ENCODE results near the gene FKBP4. TPM values are rescaled to one million over a fixed set of nuclear protein-coding genes. Genes with fewer than 3 reads are reported as not detected.

The FKBP4 gene
- total RNA-seq, 1 donor from 2014 or later, result 94.7 TPM

GRCh38 chr12:2803635-2804392 lies 9.0 kb downstream of the FKBP4 start:
- peaks cover 76% of the 10 kb centered on the region for H3K36me3 Mint-ChIP-seq (ENCODE audit: low read depth)
- H3K27ac Mint-ChIP-seq, result peak overlapping the region; percentile 74
- peaks cover 21% of the 10 kb centered on the region for H3K4me1 Mint-ChIP-seq
- POLR2A ChIA-PET, result interaction anchor here (1.2 kb wide), 1 partner anchor 8 kb away, joined by 4 read pairs; no protein-coding TSS in a partner anchor
- H3K4me3 Mint-ChIP-seq, result no peak overlapping the region
- ATAC-seq (ENCODE audit: low read depth) (peak; percentile 18), DNase-seq (no peak)
- no peaks in the 10 kb centered on the region for H3K9me3 Mint-ChIP-seq
- intact Hi-C loops (cut with micrococcal nuclease), result no loop called here
- no peak for TF ChIP-seq CTCF (IDR thresholded peaks at IDR 0.05)
- no peaks in the 10 kb centered on the region for H3K27me3 Mint-ChIP-seq
- CTCF ChIA-PET, result no interaction called here

GRCh38 chr12:2804393-2805142 lies 9.8 kb downstream of the FKBP4 start:
- H3K36me3 Mint-ChIP-seq (ENCODE audit: low read depth), result peaks cover 69% of the 10 kb centered on the region

GRCh38 chr12:2805143-2805520 lies 10.4 kb downstream of the FKBP4 start:
- Mint-ChIP-seq H3K9me3 (no peaks in the 10 kb centered on the region), H3K4me1 (peaks cover 21% of the 10 kb centered on the region), H3K36me3 (ENCODE audit: low read depth) (peaks cover 63% of the 10 kb centered on the region), H3K4me3 (no peak overlapping the region), H3K27ac (no peak overlapping the region), H3K27me3 (no peaks in the 10 kb centered on the region)
- DNase-seq (no peak), ATAC-seq (ENCODE audit: low read depth) (no peak)
- intact Hi-C loops (cut with micrococcal nuclease), result no loop called here
- TF ChIP-seq CTCF (IDR thresholded peaks at IDR 0.05), result no peak
- ChIA-PET POLR2A (no interaction called here), CTCF (no interaction called here)

More at GRCh38 chr12:2804393-2805142, 9.8 kb downstream of the FKBP4 start:
- DNase-seq (no peak), ATAC-seq (ENCODE audit: low read depth) (no peak)
- no peaks in the 10 kb centered on the region for H3K9me3 Mint-ChIP-seq
- H3K4me1 Mint-ChIP-seq, result peaks cover 21% of the 10 kb centered on the region
- ChIA-PET POLR2A (interaction anchor here (1.2 kb wide), 1 partner anchor 9 kb away, joined by 4 read pairs; no protein-coding TSS in a partner anchor), CTCF (no interaction called here)
- intact Hi-C loops (cut with micrococcal nuclease), result no loop called here
- no peak for TF ChIP-seq CTCF (IDR thresholded peaks at IDR 0.05)
- no peak overlapping the region for H3K4me3 Mint-ChIP-seq
- peak overlapping the region; percentile 74 for H3K27ac Mint-ChIP-seq
- H3K27me3 Mint-ChIP-seq, result no peaks in the 10 kb centered on the region

- no peak overlapping the region for H3K4me3 Mint-ChIP-seq
- intact Hi-C loops (cut with micrococcal nuclease), result no loop called here
- H3K9me3 Mint-ChIP-seq, result no peaks in the 10 kb centered on the region
- ChIA-PET POLR2A (interaction anchor here (0.6 to 0.7 kb wide), 2 partner anchors 79 to 1064 kb away, joined by 3 to 8 read pairs; no protein-coding TSS in a partner anchor), CTCF (no interaction called here)
- no peak for ATAC-seq (ENCODE audit: low read depth)
- H3K27ac Mint-ChIP-seq, result no peak overlapping the region
- peaks cover 47% of the 10 kb centered on the region for H3K36me3 Mint-ChIP-seq (ENCODE audit: low read depth)
- H3K27me3 Mint-ChIP-seq, result no peaks in the 10 kb centered on the region
- DNase-seq, result no peak
- TF ChIP-seq CTCF (IDR thresholded peaks at IDR 0.05), result no peak
- H3K4me1 Mint-ChIP-seq, result peaks cover 25% of the 10 kb centered on the region
These were observed 11.9 kb downstream of the FKBP4 start for GRCh38 chr12:2806700-2807099.

GRCh38 chr12:2811801-2812200 lies 17.0 kb downstream of the FKBP4 start:
- CTCF ChIA-PET, result no interaction called here

More at GRCh38 chr12:2811801-2812200, 17.0 kb downstream of the FKBP4 start:
- ATAC-seq (ENCODE audit: low read depth), result no peak
- TF ChIP-seq CTCF (IDR thresholded peaks at IDR 0.05), result no peak
- Mint-ChIP-seq H3K4me1 (peaks cover 33% of the 10 kb centered on the region), H3K4me3 (peak overlapping the region; percentile 100), H3K9me3 (no peaks in the 10 kb centered on the region), H3K27ac (peak overlapping the region; percentile 99), H3K36me3 (ENCODE audit: low read depth) (peaks cover 24% of the 10 kb centered on the region), H3K27me3 (no peaks in the 10 kb centered on the region)
- intact Hi-C loops (cut with micrococcal nuclease), result loop anchor here (1.0 kb wide), 4 partner anchors 16 to 808 kb away; partner anchors contain the start of genes DCP1B, FOXM1 and RHNO1
- no peak for DNase-seq
- POLR2A ChIA-PET, result interaction anchor here (0.6 to 2.9 kb wide), 3 partner anchors 12 to 17 kb away, joined by 3 to 36 read pairs (median 4); partner anchors contain the start of gene FKBP4
